Smooth muscle cell (in vitro differentiated cells): ENCODE data around the gene CSNK2A3. TPM values are rescaled to one million over a fixed set of nuclear protein-coding genes. Genes with fewer than 3 reads are reported as not detected.

Experiments used
- DNase-seq: peaks from one replicate; lab custom pipeline; 2025; ENCODE audit not compliant: unreplicated experiment; lab: John Stamatoyannopoulos, UW
- H2AFZ ChIP-seq: fragments of 200-600 bp; sonication (generic); 2 replicates; pipeline ENCODE4 v1.6.0; 2016; ENCODE audit warnings: antibody characterized with exemption, low read depth, mild to moderate bottlenecking
- H3F3A ChIP-seq: fragments of 200-600 bp; sonication (generic); 2 replicates; pipeline ENCODE4 v1.6.0; 2017; ENCODE audit warnings: antibody characterized with exemption, low read depth
- H3K27ac ChIP-seq: fragments of 200-600 bp; sonication (generic); 2 replicates; pipeline ENCODE4 v1.5.1; 2016; ENCODE audit warnings: low read depth, mild to moderate bottlenecking
- H3K27me3 ChIP-seq: fragments of 200-600 bp; sonication (generic); 2 replicates; pipeline ENCODE4 v1.6.1; 2016; ENCODE audit warnings: low read depth, mild to moderate bottlenecking
- H3K36me3 ChIP-seq: fragments of 200-600 bp; sonication (generic); 2 replicates; pipeline ENCODE4 v1.5.1; 2016; ENCODE audit warnings: low read depth
- H3K4me1 ChIP-seq: fragments of 200-600 bp; sonication (generic); 2 replicates; pipeline ENCODE4 v1.5.1; 2016; ENCODE audit warnings: low read depth
- H3K4me2 ChIP-seq: fragments of 200-600 bp; sonication (generic); 2 replicates; pipeline ENCODE4 v1.6.0; 2016; ENCODE audit warnings: mild to moderate bottlenecking
- H3K4me3 ChIP-seq: fragments of 200-600 bp; sonication (generic); 2 replicates; pipeline ENCODE4 v1.5.1; 2016; ENCODE audit warnings: mild to moderate bottlenecking
- H3K79me2 ChIP-seq: fragments of 200-600 bp; sonication (generic); 2 replicates; pipeline ENCODE4 v1.6.0; 2016; ENCODE audit warnings: low read depth, mild to moderate bottlenecking
- H3K9ac ChIP-seq: fragments of 200-600 bp; sonication (generic); 2 replicates; pipeline ENCODE4 v1.6.0; 2016; ENCODE audit warnings: low read depth
- H3K9me3 ChIP-seq: fragments of 200-600 bp; sonication (generic); replicated peaks from 2 replicates; pipeline ENCODE4 v1.5.1; 2016; ENCODE audit warnings: low read depth
- H4K20me1 ChIP-seq: fragments of 200-600 bp; sonication (generic); 2 replicates; pipeline ENCODE4 v1.6.0; 2016; ENCODE audit warnings: low read depth
- WGBS: methylation state at CpG from one replicate; pipeline ENCODE4 v1.1.7; 2016; ENCODE audit warnings: low lambda C conversion rate; 5-methylcytosine and 5-hydroxymethylcytosine counted together
- polyA plus RNA-seq: library from polyadenylated mRNA; unstranded; fragments of >200 nt; fragmentation: Nextera tagmentation; extraction: Ambion mirVana; gene quantifications from 2 replicates; pipeline ENCODE4 v1.2.1, GENCODE V29; 2016
- total RNA-seq: library from RNA; depleted of rRNA; stranded (reverse); fragments of >200 nt; gene quantifications from 2 replicates; pipeline ENCODE4 v1.2.3, GENCODE V29; 2014
- TF ChIP-seq, protein P1 (sequence below): fragments of 200-600 bp; sonication (generic); IDR thresholded peaks from 2 replicates; pipeline ENCODE4 v1.5.1; 2017; ENCODE audit warnings: borderline replicate concordance, mild to moderate bottlenecking, antibody characterized with exemption; ENCODE audit not compliant: insufficient read depth, poor library complexity, severe bottlenecking

CSNK2A3 gene
- total and polyA plus RNA-seq, 2 experiments from 2014 or later: 1.0 to 1.1 TPM

DNA sequence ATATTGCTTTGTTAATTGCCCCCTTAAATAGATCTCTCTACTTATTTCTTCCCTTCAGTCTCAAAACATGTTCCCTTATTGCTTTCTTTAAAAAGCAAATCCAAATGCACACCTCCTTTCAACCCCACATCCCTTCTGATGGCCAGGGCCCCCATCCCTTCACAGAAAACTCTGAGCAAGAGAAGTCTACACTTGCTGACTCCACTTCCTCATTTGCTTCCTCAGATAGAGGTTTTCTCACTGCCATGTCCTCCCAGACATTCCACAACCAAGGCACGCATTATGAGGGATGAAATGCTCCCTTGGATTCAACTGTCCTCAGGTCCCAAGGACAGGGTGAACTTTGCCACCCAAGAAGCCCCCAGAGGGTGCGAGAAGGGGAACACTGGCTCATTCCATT is 43.1 kb downstream of the CSNK2A3 start:
- TF ChIP-seq, protein P1, sequence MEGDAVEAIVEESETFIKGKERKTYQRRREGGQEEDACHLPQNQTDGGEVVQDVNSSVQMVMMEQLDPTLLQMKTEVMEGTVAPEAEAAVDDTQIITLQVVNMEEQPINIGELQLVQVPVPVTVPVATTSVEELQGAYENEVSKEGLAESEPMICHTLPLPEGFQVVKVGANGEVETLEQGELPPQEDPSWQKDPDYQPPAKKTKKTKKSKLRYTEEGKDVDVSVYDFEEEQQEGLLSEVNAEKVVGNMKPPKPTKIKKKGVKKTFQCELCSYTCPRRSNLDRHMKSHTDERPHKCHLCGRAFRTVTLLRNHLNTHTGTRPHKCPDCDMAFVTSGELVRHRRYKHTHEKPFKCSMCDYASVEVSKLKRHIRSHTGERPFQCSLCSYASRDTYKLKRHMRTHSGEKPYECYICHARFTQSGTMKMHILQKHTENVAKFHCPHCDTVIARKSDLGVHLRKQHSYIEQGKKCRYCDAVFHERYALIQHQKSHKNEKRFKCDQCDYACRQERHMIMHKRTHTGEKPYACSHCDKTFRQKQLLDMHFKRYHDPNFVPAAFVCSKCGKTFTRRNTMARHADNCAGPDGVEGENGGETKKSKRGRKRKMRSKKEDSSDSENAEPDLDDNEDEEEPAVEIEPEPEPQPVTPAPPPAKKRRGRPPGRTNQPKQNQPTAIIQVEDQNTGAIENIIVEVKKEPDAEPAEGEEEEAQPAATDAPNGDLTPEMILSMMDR: no peak
- Histone ChIP-seq H3K4me3 (no peak overlapping the region), H3K27me3 (no peaks in the 10 kb centered on the region), H3K4me1 (no peaks in the 10 kb centered on the region), H3K79me2 (no peaks in the 10 kb centered on the region), H3K36me3 (no peaks in the 10 kb centered on the region), H3K9ac (no peak overlapping the region), H3K9me3 (no peaks in the 10 kb centered on the region), H3K4me2 (no peak overlapping the region), H3F3A (no peaks in the 10 kb centered on the region), H4K20me1 (no peaks in the 10 kb centered on the region), H2AFZ (no peak overlapping the region), H3K27ac (no peak overlapping the region)
- DNase-seq: no peak
- 93% methylated on average over 2 of the region's 2 CpGs for WGBS

DNA sequence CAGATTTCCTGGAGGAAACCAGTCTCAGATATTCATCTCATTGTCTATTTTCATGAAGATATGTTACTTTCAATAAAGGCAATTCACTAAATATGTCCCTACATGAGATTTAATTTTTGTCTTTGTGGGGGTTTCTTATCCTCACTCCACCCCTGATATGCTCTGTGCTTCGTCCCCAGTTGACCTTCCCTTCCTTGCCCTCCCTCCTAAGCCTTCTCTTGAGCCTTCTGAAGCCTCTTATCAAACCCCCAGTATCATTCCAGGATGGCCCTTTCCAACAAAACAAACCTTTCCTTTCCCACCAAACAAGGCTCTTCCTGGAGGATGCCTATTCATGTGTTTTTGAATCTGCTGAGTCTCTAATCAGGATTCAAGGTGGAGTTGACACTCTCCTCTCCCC is 44.8 kb downstream of the CSNK2A3 start:
- DNase-seq: no peak
- no peaks in the 10 kb centered on the region for H3K36me3 ChIP-seq
- no peaks in the 10 kb centered on the region for H3K27me3 ChIP-seq
- no peak overlapping the region for H2AFZ ChIP-seq
- H3F3A ChIP-seq: no peaks in the 10 kb centered on the region
- H4K20me1 ChIP-seq: no peaks in the 10 kb centered on the region
- no peak overlapping the region for H3K27ac ChIP-seq
- H3K4me2 ChIP-seq: no peak overlapping the region
- no peak overlapping the region for H3K9ac ChIP-seq
- WGBS: 79% methylated on average over 1 of the region's 1 CpG
- H3K79me2 ChIP-seq: no peaks in the 10 kb centered on the region
- TF ChIP-seq, protein P1: no peak
- no peaks in the 10 kb centered on the region for H3K9me3 ChIP-seq
- no peak overlapping the region for H3K4me3 ChIP-seq
- no peaks in the 10 kb centered on the region for H3K4me1 ChIP-seq

DNA sequence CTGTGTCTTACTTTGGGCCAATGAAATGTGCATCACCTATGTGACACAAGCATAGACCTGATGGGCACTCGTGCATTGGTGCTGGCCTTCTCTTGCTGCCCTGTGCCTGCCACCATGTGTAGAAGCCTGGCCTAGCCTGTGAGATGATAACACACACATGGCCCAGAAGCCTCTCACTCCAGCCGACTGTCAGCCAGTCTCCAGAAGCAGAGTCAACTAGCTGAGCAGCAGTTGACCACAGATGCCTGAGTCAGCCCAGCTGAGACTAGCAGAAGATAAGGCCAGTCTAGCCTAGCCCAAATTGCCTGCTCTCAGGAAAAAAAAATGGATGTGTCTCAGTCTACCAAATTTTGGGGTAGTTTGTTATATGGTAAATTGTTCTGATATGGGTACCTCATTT is 46.2 kb downstream of the CSNK2A3 start:
- TF ChIP-seq, protein P1: no peak
- no peaks in the 10 kb centered on the region for H3F3A ChIP-seq
- H3K79me2 ChIP-seq: no peaks in the 10 kb centered on the region
- H3K27me3 ChIP-seq: no peaks in the 10 kb centered on the region
- no peak overlapping the region for H2AFZ ChIP-seq
- no peak overlapping the region for H3K27ac ChIP-seq
- H3K9me3 ChIP-seq: no peaks in the 10 kb centered on the region
- DNase-seq: no peak
- 28% methylated on average over 2 of the region's 2 CpGs for WGBS
- H3K36me3 ChIP-seq: no peaks in the 10 kb centered on the region
- no peaks in the 10 kb centered on the region for H4K20me1 ChIP-seq
- H3K4me2 ChIP-seq: no peak overlapping the region
- H3K9ac ChIP-seq: no peak overlapping the region
- H3K4me3 ChIP-seq: no peak overlapping the region
- no peaks in the 10 kb centered on the region for H3K4me1 ChIP-seq

DNA sequence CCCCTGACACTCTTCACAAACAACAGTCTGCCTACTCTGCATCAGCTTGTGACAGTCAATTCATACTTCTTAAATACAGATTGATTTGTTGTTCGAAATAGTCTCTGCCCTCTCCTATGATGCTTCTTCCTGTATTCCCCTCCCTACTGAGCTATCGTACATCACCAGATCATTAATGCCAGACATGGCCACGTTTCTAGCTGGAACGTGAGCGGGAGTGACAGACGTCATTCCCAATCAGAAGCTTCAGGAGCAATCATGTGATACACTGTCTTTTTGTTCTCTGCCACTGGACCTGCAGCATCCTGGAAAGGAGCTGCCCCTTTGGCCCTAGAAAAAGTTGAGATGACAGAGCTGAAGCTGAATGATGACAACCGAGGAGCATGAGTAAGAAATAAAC is 48.5 kb downstream of the CSNK2A3 start:
- no peaks in the 10 kb centered on the region for H3K36me3 ChIP-seq
- no peak for DNase-seq
- no peak overlapping the region for H3K4me2 ChIP-seq
- no peaks in the 10 kb centered on the region for H4K20me1 ChIP-seq
- H3K9me3 ChIP-seq: no peaks in the 10 kb centered on the region
- no peaks in the 10 kb centered on the region for H3K4me1 ChIP-seq
- H2AFZ ChIP-seq: no peak overlapping the region
- no peaks in the 10 kb centered on the region for H3F3A ChIP-seq
- H3K79me2 ChIP-seq: no peaks in the 10 kb centered on the region
- no peak overlapping the region for H3K27ac ChIP-seq
- WGBS: 72% methylated on average over 7 of the region's 7 CpGs
- no peak overlapping the region for H3K4me3 ChIP-seq
- TF ChIP-seq, protein P1: no peak
- no peaks in the 10 kb centered on the region for H3K27me3 ChIP-seq
- no peak overlapping the region for H3K9ac ChIP-seq
